HG02571 (cell line): ENCODE data around the gene IGF2BP1.
"Not testable (repeated sequence)": the region's sequence is repeated elsewhere in the genome, so short reads cannot be mapped to it uniquely, and the experiment has no call there.

Experiments used
- ATAC-seq: cut with Tn5 transposase; IDR thresholded peaks from one replicate; pipeline ENCODE4 v1.9.1; 2021; ENCODE audit warnings: mild to moderate bottlenecking, moderate library complexity; ENCODE audit not compliant: unreplicated experiment

IGF2BP1 gene

DNA sequence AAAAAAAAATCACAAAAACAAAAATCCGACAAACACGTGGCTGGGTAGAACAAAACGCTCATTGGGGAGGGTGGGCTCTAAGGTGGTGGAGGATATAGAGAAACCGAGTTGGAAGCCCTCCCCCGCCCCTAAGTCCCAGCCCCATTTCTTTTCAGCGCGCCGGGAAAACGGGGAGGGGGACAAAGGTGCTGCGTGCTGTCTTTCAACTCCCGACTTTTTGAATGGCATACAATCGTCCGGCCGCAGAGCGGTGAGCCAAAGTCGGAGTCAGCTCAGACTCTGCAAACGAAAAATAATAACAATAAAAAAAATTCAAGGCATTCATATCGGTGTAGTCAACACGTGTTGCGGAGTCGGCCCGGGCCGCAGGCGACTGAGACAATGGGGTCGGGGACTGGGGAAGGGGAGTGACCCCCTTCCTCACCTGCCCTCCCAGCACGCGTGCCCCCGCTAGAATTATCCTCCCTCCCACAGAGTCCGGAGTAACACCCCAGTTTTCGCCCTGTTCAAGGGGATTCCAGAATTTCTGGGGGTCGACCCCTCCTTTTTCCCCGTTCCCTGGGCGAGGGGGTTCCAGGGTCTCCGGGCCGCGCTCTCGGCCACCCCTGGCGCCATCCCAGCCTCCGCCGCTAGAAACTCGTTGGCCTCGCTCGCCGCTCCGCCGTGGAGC lies 1.7 kb upstream of the IGF2BP1 start:
- no peak for ATAC-seq

DNA sequence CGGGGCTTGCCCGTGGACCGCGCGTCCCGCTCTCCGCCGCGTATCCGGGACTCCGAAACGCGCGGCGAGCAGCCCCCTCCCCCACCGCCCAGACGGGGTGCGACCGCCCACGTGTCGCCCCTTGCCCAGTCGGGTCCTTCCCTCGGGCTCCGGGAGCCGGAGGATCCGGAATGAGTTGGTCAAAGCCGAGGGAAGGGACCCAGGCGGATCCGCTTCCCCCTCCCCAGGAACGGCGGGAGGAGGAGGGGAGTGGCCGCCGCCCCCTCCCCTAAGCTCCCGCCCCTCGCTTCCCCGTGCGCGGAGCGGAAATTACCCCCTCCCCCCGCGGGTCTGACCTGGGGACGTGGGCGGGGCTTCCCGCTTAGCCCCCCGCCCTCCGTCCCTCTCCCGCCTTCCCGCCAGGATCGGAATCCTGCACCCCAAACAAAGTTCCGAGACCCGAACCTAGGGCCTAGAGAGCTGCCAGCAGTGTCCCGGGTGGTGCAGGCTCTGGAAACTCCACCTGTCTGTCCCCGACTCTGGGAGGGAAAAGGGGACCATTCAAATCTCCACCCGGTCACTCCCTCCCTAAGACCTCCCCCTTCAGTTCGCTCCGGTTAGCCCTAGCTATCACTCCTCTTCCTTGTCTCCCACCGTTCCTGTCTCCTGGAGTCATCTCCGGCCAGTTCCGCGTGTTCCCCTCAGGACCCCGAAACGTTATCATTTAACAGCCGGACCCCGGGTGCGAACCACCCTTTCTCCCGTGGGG lies 1.0 kb upstream of the IGF2BP1 start:
- ATAC-seq, result no peak

DNA sequence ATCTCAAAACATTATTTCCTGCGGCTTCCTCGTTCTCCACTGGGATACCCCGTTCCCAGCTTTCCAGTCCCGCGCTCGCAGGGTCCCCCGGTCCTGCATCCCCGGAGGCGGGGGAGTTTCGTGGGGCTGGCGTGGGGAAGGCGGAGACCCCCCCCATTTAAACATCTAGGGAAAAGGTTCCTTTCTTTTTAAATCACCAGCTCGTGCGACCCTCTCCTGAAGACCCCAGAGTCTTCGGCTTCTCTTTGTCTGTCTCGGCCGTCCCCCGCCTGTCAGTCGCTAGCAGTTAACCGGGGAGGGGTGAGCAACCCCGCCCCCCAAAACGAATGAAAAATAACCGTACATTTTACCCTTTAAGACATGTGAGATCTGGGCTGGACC lies 473 bp upstream of the IGF2BP1 start:
- no peak for ATAC-seq

DNA sequence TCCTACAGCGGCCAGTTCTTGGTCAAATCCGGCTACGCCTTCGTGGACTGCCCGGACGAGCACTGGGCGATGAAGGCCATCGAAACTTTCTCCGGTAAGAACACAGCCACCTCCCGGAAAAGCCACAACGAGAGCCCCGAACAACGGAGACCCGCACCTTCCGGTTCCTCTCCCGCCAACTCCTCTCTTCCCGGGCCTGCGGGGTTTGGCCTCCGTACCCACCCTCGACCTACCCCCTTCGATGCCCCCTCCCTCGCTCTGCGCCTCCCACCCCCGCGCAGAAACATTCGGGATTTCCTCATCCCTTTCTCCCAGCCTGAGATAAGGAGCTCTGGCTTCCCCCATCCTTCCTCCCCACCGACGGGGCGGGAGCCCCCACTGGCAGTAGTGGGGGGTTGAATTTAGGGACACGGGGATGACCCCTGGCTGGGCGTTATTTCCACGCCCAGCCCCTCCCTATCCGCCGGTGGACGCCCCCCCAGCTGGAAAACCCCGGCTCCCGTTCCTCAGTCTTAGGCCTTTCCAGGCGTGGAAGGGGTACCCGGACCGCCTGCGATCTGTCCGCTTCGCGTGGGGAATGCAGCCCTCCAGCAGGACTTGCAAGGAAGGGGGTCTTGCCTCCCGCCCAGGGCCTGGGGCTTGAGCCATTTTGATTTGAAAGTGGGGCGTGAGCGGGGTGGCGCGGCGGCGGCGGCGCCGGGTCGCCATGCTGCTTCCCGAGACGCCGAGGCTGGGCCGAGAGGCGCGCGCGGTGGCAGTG lies 822 bp downstream of the IGF2BP1 start:
- no peak for ATAC-seq

DNA sequence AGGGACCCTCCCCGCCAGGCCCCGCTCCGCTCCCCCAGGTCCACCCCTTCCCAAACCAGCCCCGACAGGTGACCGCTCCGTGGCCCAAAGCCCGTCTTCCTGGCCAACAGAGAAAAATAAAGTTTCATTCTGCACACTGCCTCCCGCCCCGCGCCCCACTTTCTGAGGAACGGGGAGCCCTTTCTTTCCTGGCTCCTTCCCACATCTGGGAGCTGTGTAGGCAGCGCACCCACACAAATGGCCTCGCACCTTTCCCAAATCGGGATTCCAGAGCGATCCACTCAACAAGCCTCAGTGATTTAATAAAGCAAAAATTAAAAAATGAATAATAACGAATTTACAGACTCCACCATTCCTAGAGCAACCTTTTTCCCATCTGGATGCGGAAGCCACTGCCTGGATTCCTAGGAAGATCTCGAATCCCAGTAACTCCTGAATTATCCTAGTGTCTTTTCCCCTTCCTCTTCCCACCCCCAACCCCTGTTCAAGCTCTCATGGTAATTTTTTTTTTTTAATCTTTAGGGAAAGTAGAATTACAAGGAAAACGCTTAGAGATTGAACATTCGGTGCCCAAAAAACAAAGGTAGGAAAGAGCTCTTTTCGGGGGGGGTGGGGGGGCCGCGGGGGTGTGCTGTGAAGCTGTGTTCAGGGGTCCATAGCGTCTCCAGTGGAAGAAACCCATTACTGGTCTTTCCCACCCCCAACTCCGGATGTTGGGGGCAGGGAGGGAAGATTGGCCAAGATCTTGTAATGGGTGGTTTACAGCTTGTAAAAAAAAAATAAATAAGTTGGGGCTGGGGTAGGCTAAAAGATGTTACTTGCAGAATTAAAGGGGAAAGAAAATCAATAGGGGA lies 1.6 kb downstream of the IGF2BP1 start:
- ATAC-seq, result no peak

DNA sequence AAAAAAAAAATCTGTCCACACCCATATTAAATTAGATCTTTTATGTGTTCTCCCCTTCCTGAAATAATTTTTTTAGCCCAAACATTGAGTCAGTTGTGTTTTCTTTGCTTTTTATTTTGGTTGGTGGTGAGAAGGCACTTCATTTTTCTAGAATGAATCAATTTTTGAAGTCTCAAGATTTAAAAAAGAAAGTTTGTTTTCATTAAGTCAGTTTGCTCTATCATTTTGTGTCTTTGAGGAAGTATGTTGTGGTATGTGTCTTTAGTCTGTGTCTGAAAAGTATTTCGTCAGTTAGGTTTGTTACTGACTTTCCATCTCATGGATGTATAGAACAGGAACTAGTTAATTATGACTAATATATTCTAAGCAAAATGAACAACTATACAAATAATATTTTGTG lies 3.8 kb downstream of the IGF2BP1 start:
- ATAC-seq, result no peak

DNA sequence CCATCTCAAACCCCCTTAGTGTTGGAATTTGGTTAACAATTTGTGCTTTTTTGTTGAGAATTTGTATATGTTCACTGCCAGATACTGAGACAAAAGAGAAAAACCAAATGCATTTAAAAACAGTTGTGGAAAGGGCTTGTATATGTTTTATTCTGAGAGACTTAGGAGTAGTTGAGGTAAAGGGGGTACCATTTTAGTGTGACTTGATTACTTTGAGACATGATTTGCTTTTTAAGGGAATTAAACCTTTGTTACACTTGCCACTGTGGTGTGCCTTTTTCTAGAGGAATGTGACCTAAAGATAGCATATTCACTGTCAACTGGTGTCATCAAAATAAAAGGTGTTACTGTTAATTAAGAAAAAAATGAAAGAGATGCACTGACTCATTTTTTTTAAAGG lies 4.5 kb downstream of the IGF2BP1 start:
- ATAC-seq, result no peak

DNA sequence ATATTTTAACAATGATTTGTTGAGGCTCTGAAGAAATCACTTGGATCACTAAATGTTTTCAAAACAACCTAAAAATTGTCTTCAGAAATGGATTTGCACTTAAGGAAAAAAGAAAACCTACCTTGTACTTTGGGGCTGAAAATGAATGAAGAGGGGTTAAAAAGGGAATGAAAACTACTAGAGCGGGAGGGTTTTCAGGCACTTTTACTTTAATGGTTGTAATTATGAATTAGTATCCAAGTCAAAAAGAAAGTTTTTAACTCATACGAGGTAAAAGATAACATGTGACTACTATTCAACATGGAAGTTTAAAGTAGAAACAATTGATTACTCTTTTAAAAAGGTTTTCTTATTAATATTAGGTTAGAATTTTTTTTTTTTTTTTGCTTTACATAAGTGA lies 5.1 kb downstream of the IGF2BP1 start:
- no peak for ATAC-seq

DNA sequence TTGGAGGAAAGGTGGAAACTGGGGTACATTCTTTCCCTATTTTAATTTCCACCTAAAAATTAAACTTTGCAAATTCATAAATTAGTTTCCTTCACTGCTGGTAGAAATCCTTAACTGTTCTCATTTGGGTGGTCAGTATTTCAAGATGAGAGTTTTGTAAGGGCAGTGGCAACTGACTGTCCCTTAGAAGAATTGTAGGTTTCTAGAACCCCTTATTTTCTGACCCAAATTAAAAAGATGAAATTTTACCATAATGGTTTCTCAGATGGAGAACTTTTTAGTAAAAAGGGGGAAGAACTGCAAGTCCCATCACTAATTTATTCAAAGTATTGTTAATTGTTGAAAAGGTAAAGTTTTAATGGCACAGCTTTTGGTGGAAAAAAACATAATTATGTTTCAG lies 5.6 kb downstream of the IGF2BP1 start:
- ATAC-seq, result no peak

DNA sequence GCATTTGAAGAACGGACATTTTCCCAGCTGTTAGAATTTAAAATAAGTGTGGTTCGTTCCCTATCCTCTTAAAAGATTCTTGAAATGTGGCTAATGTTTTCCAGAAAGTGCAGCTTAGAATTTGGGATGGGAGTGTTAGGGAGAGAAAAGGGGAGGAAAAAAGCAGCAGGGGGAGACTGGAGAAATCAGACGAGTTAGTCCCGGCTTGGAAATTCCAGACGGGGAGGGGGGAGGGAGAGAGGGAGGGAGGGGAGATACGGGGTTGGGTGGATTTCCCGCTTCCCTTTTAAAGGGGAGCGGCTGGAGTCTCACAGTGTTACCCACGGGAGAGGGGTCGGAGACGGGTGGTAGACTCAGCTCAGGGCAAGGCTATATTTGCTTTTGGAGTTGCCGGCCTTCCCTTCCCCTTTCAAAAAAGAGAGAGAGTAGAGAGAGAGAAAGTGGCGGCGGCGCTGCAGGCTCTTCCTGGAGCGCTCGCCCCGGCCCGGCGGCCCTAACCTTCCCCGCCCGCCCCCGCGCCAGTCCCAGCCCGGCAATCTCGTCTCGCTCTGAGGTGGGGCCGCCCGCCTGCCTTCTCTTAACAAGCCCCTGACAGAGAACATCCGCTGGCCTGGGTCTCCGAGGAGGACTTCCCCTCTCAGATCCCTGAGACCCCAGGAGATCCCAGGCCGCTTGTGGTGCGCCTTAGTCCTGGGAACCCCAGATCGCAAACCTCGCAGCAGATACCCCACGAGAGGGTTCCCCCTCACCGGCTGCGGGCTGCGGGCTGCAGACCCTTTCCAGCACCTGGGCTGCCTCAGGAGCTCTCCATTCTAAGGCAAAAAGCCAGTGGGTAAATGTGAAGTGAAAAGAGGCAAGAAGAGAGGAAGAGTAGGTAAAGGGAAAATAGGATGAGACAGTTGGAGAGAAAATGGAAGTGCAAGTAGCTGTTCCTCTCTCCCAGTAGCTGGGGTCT lies 6.6 kb downstream of the IGF2BP1 start:
- ATAC-seq, result no peak

DNA sequence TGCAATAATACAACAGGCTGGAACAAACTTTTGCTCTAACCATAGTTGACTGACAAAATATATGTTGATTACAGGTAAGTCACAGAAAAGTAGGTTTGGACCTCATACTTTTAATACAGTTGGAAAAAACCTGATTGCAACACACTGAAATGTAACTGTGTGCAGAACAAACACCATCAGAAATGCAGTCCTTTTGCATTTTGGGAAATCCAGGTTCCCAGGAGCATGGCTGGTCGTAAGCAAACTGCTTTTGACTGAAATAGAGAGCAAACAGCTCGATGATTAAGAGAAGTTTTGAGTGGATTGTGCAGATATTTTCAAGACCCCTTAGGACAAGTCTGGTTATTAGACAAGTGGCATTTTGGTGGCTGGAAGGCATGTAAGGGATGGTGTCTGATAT lies 8.0 kb downstream of the IGF2BP1 start:
- no peak for ATAC-seq

DNA sequence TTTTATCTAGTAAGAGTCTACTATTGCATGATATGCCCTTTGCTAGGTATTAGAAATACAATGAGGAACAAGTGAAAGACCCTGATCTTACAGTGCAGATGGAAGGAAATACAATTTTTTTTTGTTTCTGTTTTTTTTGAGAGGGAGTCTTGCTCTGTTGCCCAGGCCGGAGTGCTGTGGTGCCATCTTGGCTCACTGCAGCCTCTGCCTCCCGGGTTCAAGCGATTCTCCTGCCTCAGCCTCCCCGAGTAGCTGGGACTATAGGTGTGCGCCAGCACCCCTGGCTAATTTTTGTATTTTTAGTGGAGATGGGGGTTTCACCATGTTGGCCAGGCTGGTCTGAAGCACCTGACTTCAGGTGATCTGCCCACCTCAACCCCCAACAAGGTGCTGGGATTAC lies 11.7 kb downstream of the IGF2BP1 start:
- ATAC-seq, result not testable (repeated sequence)

DNA sequence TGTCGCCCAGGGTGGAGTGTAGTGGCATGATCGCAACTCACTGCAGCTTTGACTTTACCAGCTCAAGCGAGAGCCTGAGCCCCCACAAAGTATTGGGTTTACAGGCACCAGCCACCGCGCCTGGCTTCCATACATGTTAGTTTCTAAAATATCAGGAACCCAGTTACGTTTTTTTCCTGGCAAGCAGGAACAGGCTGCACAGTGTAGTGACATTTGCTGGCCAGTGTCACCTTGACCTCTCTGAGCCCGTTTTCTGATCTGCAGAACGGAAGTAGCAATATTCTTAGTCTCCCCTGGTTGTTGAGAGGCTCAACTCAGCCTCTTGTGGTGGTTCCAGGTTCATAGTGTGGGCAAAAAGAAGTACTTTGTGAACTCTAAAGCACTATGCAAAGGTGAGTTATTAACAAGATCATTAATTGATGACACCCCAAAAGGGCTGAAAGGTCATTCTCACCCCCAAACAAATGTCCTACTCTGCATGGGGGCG lies 15.6 kb downstream of the IGF2BP1 start:
- no peak for ATAC-seq

DNA sequence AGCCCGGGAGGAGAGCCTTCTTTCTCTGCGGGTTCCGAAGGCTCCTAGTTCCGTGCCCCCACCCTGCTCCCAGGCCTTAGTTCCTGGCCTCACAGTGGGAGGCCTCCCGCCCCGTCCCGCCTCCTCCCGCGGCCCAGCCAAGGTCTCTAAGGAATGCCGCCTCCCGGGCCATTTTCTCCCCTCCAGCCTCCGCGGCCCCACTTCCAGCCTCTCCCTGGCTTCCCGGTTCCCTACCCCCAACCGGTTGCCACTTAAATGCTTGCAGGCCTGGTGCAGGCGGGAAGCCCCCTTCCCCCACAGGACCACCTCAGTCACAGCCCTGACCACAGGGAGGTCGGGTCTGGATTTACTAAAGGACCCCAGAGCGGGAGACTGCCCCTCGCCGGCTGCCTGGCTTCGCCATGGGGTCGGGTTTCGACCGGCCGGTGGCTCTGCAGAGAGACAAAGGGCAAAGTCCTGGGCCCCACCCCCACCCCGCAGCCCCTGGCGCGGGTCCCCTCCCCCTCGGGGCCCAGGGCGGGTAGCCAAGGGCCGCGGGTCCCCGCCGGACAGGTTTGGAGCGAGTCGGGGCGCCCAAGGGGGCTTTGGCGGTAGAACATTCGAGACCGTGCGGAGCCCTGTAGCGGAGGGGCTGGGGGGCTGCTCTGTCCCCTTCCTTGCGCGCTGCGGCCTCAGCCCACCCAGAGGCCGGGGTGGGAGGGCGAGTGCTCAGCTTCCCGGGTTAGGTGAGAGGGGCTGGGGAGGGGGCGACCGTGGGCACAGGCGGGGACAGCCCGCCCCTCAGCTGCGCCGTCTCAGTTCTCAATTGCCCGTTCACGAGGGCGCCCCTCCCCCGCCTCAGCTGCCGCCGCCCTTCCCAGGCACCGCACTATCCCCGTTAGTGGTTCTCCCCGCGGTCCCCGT lies 16.4 kb downstream of the IGF2BP1 start:
- ATAC-seq, result no peak

DNA sequence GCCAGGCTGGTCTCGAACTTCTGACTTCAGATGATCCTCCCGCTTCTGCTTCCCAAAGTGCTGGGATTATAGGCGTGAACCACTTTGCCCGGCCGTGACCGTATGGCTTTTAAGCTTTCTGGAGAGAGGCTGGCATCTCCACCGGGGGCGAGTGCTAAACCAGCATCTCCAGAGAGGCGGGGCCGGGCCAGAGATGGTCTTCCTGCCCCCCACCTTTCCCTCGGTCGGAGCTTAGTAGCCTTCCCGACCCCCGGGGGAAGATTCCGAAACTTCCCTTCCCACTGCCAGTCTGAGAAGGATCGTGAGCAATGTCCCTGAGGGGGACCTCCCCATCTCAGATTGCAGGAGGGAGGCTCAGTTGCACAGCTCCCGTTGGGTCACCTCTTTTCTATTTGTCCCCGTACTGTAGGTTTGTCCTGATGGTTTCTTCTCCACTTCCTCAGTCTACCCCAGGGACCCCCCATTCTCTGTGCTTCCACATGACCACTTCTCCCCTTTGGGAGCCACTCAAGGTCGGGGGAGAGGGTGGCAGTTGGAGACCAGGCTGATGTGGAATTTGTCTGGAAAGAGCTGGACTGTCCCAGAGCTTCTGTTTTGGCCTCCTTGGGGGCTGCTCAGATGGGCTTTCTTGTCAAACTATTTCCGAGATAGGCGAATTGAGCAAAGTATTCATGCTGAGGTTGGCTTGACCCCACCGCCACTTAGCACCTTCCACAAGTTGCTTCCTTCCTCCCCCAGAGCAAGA lies 18.2 kb downstream of the IGF2BP1 start:
- ATAC-seq, result no peak

DNA sequence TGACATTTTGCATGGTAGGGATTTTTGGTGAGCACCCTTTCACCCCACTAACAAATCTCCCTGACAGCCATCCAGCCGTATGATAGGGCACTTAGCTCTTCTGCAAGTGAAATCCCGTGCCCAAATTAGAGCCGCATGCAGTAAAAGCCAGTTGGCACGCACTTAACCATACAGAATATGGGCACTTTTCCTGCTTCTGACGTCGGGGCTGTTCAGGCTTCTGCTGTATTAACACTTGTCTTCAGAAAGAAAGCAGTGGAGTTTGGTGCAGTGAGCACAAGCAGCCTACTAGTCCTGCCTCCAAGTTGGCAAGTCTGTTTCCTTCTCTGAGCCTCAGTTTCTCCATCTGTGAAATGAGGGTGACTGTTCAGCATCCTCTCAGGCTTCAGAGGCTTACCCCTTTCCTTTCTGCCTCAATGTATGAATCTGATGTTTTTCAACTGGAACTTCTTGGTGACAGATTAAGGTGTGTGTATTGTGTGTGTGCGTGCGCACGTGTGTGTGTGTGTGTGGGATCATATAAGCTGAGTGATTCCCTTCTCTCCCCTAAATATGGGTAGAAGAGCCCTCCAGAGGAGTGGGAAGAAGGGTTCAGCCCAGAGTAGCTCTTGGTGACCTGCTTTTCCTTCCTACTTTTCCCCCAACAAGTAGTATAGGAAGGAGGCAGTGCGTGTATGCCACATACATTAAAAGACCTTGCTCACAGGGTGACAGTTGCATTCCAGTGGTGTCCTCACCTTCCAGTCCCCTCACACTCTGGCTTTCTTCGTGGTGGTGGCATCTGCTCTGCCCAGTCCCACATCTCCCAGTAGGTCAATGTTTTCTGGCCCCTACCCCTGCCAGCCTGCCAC lies 19.0 kb downstream of the IGF2BP1 start:
- ATAC-seq, result no peak

DNA sequence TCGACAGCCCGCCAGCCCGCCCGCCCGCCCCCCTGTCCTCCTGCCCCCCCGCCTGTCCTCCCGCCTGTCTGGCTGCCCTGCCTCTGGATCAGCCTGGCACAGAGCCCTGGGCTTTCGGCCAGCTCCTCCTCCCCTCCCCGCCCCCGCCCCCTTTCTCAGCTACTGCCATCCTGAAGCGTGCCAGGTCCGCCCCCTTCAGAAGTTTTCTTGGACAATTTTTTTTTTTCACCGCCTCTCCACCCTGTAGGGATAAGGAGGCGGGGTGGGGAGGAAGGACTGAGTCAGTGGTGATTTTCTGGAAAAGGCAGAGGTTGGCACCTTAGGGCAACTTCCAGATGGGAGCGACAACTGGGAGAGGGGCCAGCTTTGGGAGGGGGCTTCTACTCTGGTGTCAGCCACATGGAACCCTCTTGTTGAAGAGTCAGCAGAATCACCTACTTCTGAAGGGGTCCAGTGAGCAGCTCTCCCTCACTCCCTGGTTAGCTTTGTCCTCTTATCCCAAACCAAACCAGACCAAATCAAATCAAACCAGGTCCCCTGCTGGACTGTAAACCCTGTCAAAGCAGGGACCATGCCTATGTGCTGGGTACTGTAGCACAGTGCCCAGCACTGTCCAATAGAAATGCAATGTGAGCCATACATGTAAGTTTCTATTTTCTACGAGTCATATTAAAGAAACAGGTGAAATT lies 19.7 kb downstream of the IGF2BP1 start:
- ATAC-seq, result no peak
